Calu3 (cell line): ENCODE data around the gene MTMR2. TPM values are rescaled to one million over a fixed set of nuclear protein-coding genes. Genes with fewer than 3 reads are reported as not detected.
"Not testable (repeated sequence)": the region's sequence is repeated elsewhere in the genome, so short reads cannot be mapped to it uniquely, and the experiment has no call there.

Experiments used
- BruUV-seq: library from RNA; stranded (reverse); fragments of 400-500 nt; replicated peaks from 2 replicates; lab custom pipeline; 2021; lab: Mats Ljungman, UMichigan
- CTCF ChIA-PET: fragments of 300-600 bp; sonication (Branson Sonifier 250); formaldehyde crosslinking; loops from one replicate; lab custom pipeline; 2022; ENCODE audit warnings: antibody characterized with exemption; lab: Charles Lee
- DNase-seq: peaks from one replicate; pipeline ENCODE4 v3.0.0; 2022
- H3K27ac Mint-ChIP-seq: one replicate; pipeline ENCODE4 v1.8.0; 2022; ENCODE audit warnings: mixed read lengths; ENCODE audit not compliant: unreplicated experiment
- H3K27me3 Mint-ChIP-seq: one replicate; pipeline ENCODE4 v1.8.0; 2022; ENCODE audit warnings: mixed read lengths; ENCODE audit not compliant: unreplicated experiment
- H3K36me3 Mint-ChIP-seq: one replicate; pipeline ENCODE4 v1.8.0; 2022; ENCODE audit warnings: mild to moderate bottlenecking, moderate library complexity, mixed read lengths; ENCODE audit not compliant: insufficient read depth, unreplicated experiment
- H3K4me1 Mint-ChIP-seq: one replicate; pipeline ENCODE4 v1.8.0; 2022; ENCODE audit warnings: mild to moderate bottlenecking, low read depth, mixed read lengths; ENCODE audit not compliant: unreplicated experiment
- H3K4me3 Mint-ChIP-seq: one replicate; pipeline ENCODE4 v1.8.0; 2022; ENCODE audit warnings: mild to moderate bottlenecking, low read depth, moderate library complexity, mixed read lengths; ENCODE audit not compliant: unreplicated experiment
- H3K9me3 Mint-ChIP-seq: one replicate; pipeline ENCODE4 v1.8.0; 2022; ENCODE audit warnings: low read depth, mixed read lengths; ENCODE audit not compliant: unreplicated experiment
- intact Hi-C: fragments of 100-400 bp; cut with micrococcal nuclease; formaldehyde crosslinking; loops from one replicate; pipeline ENCODE4 v1.10.0; 2022; ENCODE audit not compliant: unreplicated experiment
- total RNA-seq: library from RNA; stranded (reverse); gene quantifications from 2 replicates; pipeline ENCODE4 v1.2.3, GENCODE V29; 2022
- TF ChIP-seq, protein P1 (sequence below): fragments of 200-600 bp; IDR thresholded peaks from one replicate; pipeline ENCODE4 v1.8.0; 2022; ENCODE audit warnings: antibody characterized with exemption; ENCODE audit not compliant: unreplicated experiment

MTMR2 gene
- total RNA-seq, 1 experiment from 2014 or later, result 17.4 TPM

DNA sequence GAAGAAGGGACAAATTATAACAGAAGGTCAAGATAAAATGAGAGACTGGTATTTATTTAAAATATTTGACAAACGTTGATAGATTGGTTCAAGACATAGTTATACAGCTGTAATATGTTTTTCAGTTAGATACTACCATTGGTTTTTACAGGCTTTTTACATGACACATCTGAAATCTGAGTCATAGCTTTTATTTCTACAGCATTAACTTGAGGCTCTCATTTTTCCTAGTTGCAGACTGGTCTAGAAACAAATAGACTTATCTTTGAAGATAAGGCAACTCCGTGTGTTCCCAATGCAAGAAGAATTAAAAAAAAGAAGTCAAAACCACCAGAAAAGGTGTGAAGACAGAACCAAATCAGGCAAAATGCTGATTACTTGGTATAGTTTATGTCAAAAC, 102.3 kb downstream of the MTMR2 start:
- DNase-seq, result no peak
- no TSS peak for BruUV-seq
- Mint-ChIP-seq H3K9me3 (no peaks in the 10 kb centered on the region), H3K4me1 (no peaks in the 10 kb centered on the region), H3K27me3 (no peaks in the 10 kb centered on the region), H3K36me3 (peaks cover 20% of the 10 kb centered on the region), H3K27ac (no peak overlapping the region), H3K4me3 (no peak overlapping the region)
- intact Hi-C loops, result no loop called here
- CTCF ChIA-PET, result no interaction called here
- TF ChIP-seq, protein P1, sequence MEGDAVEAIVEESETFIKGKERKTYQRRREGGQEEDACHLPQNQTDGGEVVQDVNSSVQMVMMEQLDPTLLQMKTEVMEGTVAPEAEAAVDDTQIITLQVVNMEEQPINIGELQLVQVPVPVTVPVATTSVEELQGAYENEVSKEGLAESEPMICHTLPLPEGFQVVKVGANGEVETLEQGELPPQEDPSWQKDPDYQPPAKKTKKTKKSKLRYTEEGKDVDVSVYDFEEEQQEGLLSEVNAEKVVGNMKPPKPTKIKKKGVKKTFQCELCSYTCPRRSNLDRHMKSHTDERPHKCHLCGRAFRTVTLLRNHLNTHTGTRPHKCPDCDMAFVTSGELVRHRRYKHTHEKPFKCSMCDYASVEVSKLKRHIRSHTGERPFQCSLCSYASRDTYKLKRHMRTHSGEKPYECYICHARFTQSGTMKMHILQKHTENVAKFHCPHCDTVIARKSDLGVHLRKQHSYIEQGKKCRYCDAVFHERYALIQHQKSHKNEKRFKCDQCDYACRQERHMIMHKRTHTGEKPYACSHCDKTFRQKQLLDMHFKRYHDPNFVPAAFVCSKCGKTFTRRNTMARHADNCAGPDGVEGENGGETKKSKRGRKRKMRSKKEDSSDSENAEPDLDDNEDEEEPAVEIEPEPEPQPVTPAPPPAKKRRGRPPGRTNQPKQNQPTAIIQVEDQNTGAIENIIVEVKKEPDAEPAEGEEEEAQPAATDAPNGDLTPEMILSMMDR, result no peak

DNA sequence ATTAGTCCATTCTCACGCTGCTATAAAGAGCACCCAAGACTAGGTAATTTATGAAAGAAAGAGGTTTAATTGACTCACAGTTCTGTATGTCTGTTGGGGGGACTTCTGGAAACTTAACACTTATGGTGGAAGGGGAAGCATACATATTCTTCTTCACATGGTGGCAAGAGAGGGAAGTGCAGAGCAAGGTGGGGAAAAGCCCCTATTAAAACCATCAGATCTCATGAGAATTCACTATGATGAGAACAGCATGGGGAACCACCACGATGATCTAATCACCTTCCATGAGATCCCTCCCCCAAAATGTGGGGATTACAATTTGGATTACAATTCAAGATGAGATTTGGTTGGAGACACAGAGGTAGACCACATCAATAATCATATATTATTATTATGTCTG, 107.9 kb downstream of the MTMR2 start:
- DNase-seq, result no peak
- Mint-ChIP-seq H3K36me3 (peaks cover 4% of the 10 kb centered on the region), H3K27ac (no peak overlapping the region), H3K4me1 (no peaks in the 10 kb centered on the region), H3K27me3 (no peaks in the 10 kb centered on the region), H3K4me3 (no peak overlapping the region), H3K9me3 (no peaks in the 10 kb centered on the region)
- TF ChIP-seq, protein P1, result no peak
- CTCF ChIA-PET, result no interaction called here
- intact Hi-C loops, result no loop called here
- BruUV-seq, result no TSS peak

DNA sequence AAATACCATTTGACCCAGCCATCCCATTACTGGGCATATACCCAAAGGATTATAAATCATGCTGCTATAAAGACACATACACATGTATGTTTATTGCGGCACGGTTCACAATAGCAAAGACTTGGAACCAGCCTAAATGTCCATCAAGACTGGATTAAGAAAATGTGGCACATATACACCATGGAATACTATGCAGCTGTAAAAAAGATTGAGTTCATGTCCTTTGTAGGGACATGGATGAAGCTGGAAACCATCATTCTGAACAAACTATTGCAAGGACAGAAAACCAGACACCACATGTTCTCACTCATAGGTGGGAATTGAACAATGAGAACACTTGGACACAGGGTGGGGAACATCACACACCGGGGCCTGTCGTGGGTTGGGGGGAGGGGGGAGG, 112.9 kb downstream of the MTMR2 start:
- H3K27ac Mint-ChIP-seq, intact Hi-C loops, H3K36me3 Mint-ChIP-seq, H3K4me3 Mint-ChIP-seq, BruUV-seq, H3K27me3 Mint-ChIP-seq, H3K4me1 Mint-ChIP-seq, CTCF ChIA-PET, DNase-seq, H3K9me3 Mint-ChIP-seq: not testable (repeated sequence)

DNA sequence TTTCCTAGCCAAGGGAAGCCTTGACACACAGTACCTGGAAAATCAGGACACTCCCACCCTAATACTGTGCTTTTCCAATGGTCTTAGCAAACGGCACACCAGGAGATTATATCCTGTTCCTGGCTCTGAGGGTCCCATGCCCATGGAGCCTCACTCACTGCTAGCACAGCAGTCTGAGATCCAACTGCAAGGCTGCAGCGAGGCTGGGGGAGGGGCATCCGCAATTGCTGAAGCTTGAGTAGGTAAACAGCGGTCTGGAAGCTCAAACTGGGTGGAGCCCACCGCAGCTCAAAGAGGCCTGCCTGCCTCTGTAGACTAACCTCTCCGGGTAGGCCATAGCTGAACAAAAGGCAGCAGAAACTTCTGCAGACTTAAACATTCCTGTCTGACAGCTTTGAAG, 117.4 kb downstream of the MTMR2 start:
- H3K27me3 Mint-ChIP-seq, H3K4me1 Mint-ChIP-seq, DNase-seq, BruUV-seq, H3K27ac Mint-ChIP-seq, intact Hi-C loops, H3K9me3 Mint-ChIP-seq, H3K36me3 Mint-ChIP-seq, H3K4me3 Mint-ChIP-seq: not testable (repeated sequence)
- CTCF ChIA-PET, result interaction anchor here (0.7 kb wide), 1 partner anchor 12 kb away, joined by 3 read pairs; no protein-coding TSS in a partner anchor

DNA sequence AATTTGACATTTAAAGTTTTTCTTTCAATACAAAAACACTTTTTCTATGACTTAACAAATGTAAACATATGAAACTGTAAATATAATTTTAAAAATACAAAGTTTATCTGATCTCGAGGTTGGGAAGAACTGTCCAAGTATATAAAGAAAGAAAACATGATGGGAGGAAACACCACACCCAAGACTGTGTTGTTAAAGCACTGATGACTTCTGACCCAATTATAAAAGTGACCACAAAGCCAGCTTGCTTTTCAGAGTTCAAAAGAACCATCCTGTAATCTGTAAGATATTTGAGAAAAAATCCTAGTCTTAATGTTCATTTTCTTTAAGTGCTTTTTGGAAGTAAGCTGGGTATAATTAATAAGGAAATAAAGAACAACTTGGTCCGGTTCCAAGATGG, 118.0 kb downstream of the MTMR2 start:
- TF ChIP-seq, protein P1, result no peak
- Mint-ChIP-seq H3K27me3 (no peaks in the 10 kb centered on the region), H3K4me3 (no peak overlapping the region), H3K36me3 (peaks cover 6% of the 10 kb centered on the region), H3K9me3 (no peaks in the 10 kb centered on the region), H3K27ac (no peak overlapping the region), H3K4me1 (no peaks in the 10 kb centered on the region)
- CTCF ChIA-PET, result no interaction called here
- BruUV-seq, result no TSS peak
- no peak for DNase-seq
- intact Hi-C loops, result no loop called here
